ENCODE measurements around the gene MYPN.
"Not testable (repeated sequence)": the region's sequence is repeated elsewhere in the genome, so short reads cannot be mapped to it uniquely, and the experiment has no call there.

MYPN gene

GRCh38 chr10:68237173-68237572, 127.9 kb downstream of the MYPN start:
- DNase-seq = no peak

GRCh38 chr10:68238371-68238770, 129.1 kb downstream of the MYPN start:
- no peak for DNase-seq

- DNase-seq = no peak
Observed at GRCh38 chr10:68239069-68239468, 129.8 kb downstream of the MYPN start.

- no peak for DNase-seq
Observed at GRCh38 chr10:68239596-68240150, 130.4 kb downstream of the MYPN start.

GRCh38 chr10:68242051-68242450, 132.8 kb downstream of the MYPN start:
- no peak for DNase-seq

- DNase-seq = not testable (repeated sequence)
Observed at GRCh38 chr10:68246397-68246796, 137.1 kb downstream of the MYPN start.

- no peak for DNase-seq
Observed at GRCh38 chr10:68247931-68248330, 138.6 kb downstream of the MYPN start.

- DNase-seq = no peak
Observed at GRCh38 chr10:68249297-68249696, 140.0 kb downstream of the MYPN start.

GRCh38 chr10:68251151-68251550, 141.9 kb downstream of the MYPN start:
- no peak for DNase-seq

- no peak for DNase-seq
Observed at GRCh38 chr10:68251625-68252495, 142.6 kb downstream of the MYPN start.

GRCh38 chr10:68253346-68253745, 144.1 kb downstream of the MYPN start:
- DNase-seq = no peak

GRCh38 chr10:68261132-68261856, 152.0 kb downstream of the MYPN start:
- no peak for DNase-seq

All from CD4-positive, alpha-beta T cell treated with Interleukin-1 beta for 1 hour (primary cell).